ENCODE measurements around the gene ZIC2.
A peak's percentile ranks its signal among the peaks of the same experiment; 100 is the strongest.

The ZIC2 gene

GRCh38 chr13:99968521-99969452 is 12.8 kb upstream of the ZIC2 start (continued):
- TF ChIP-seq ZNF449 (tag by site-specific recombination; IDR thresholded peaks at IDR 0.05), result no peak
- TF ChIP-seq ZSCAN30 (tag by site-specific recombination; IDR thresholded peaks at IDR 0.05), result no peak
- TF ChIP-seq, protein P1, sequence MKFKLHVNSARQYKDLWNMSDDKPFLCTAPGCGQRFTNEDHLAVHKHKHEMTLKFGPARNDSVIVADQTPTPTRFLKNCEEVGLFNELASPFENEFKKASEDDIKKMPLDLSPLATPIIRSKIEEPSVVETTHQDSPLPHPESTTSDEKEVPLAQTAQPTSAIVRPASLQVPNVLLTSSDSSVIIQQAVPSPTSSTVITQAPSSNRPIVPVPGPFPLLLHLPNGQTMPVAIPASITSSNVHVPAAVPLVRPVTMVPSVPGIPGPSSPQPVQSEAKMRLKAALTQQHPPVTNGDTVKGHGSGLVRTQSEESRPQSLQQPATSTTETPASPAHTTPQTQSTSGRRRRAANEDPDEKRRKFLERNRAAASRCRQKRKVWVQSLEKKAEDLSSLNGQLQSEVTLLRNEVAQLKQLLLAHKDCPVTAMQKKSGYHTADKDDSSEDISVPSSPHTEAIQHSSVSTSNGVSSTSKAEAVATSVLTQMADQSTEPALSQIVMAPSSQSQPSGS (tag by site-specific recombination; IDR thresholded peaks at IDR 0.05; ENCODE audit: low read depth), result no peak
- no peak for TF ChIP-seq ZNF223 (tag by site-specific recombination; IDR thresholded peaks at IDR 0.05)
- no peak for TF ChIP-seq ZBTB1 (tag by site-specific recombination; IDR thresholded peaks at IDR 0.05)
- TF ChIP-seq ZNF704 (tag by site-specific recombination; IDR thresholded peaks at IDR 0.05), result no peak
- no peak for TF ChIP-seq BCL11A (tag by site-specific recombination; IDR thresholded peaks at IDR 0.05; ENCODE audit: low read depth)
- no peak for TF ChIP-seq ZNF548 (tag by site-specific recombination; IDR thresholded peaks at IDR 0.05)
- TF ChIP-seq ZNF600 (tag by site-specific recombination; IDR thresholded peaks at IDR 0.05), result peak; percentile 19; the same call in 1 of the 2 replicates
- TF ChIP-seq, protein P2, sequence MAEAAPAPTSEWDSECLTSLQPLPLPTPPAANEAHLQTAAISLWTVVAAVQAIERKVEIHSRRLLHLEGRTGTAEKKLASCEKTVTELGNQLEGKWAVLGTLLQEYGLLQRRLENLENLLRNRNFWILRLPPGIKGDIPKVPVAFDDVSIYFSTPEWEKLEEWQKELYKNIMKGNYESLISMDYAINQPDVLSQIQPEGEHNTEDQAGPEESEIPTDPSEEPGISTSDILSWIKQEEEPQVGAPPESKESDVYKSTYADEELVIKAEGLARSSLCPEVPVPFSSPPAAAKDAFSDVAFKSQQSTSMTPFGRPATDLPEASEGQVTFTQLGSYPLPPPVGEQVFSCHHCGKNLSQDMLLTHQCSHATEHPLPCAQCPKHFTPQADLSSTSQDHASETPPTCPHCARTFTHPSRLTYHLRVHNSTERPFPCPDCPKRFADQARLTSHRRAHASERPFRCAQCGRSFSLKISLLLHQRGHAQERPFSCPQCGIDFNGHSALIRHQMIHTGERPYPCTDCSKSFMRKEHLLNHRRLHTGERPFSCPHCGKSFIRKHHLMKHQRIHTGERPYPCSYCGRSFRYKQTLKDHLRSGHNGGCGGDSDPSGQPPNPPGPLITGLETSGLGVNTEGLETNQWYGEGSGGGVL (tag by site-specific recombination; IDR thresholded peaks at IDR 0.05), result no peak
- TF ChIP-seq ZNF660 (tag by site-specific recombination; IDR thresholded peaks at IDR 0.05), result 0 out of 2 replicates have a peak, but pooled peaks have one; percentile 12
- peak; percentile 48; the same call in 1 of the 2 replicates for TF ChIP-seq ZNF76 (tag by site-specific recombination; IDR thresholded peaks at IDR 0.05; ENCODE audit: borderline replicate concordance, low read depth)
- no peak for TF ChIP-seq ZNF585B (tag by site-specific recombination; IDR thresholded peaks at IDR 0.05)
- peak; percentile 55 for TF ChIP-seq GLIS2 (tag by site-specific recombination; IDR thresholded peaks at IDR 0.05)
- TF ChIP-seq ZNF112 (tag by site-specific recombination; IDR thresholded peaks at IDR 0.05), result no peak
- no peak for TF ChIP-seq ZNF2 (tag by site-specific recombination; IDR thresholded peaks at IDR 0.05)
- TF ChIP-seq ZNF184 (tag by site-specific recombination; IDR thresholded peaks at IDR 0.05), result no peak
- TF ChIP-seq, protein P3, sequence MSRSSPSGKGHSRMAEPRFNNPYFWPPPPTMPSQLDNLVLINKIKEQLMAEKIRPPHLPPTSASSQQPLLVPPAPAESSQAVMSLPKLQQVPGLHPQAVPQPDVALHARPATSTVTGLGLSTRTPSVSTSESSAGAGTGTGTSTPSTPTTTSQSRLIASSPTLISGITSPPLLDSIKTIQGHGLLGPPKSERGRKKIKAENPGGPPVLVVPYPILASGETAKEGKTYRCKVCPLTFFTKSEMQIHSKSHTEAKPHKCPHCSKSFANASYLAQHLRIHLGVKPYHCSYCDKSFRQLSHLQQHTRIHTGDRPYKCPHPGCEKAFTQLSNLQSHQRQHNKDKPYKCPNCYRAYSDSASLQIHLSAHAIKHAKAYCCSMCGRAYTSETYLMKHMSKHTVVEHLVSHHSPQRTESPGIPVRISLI (tag by site-specific recombination; IDR thresholded peaks at IDR 0.05), result no peak
- no peak for TF ChIP-seq ZNF133 (tag by site-specific recombination; IDR thresholded peaks at IDR 0.05)
- no peak for TF ChIP-seq GFI1B (tag by site-specific recombination; IDR thresholded peaks at IDR 0.05)
